Fibroblast of villous mesenchyme (primary cell): Measurements from ENCODE around the gene MEIOSIN. TPM values are rescaled to one million over a fixed set of nuclear protein-coding genes. Genes with fewer than 3 reads are reported as not detected.

ENCODE experiments used
- DNase-seq: peaks from one replicate; pipeline ENCODE4 v3.0.0-alpha.2; 2010; ENCODE audit warnings: low read depth
- H3K4me3 ChIP-seq: 2 replicates; pipeline ENCODE4 v1.5.1; 2011; ENCODE audit warnings: low read depth, mild to moderate bottlenecking, low read length
- total RNA-seq: library from RNA; depleted of rRNA; stranded (reverse); fragments of >200 nt; gene quantifications from 2 replicates; pipeline ENCODE4 v1.2.3, GENCODE V29; 2012
- TF ChIP-seq, protein P1 (sequence below): IDR thresholded peaks from 2 replicates; pipeline ENCODE4 v1.5.1; 2012; ENCODE audit warnings: low read depth, mild to moderate bottlenecking, low read length; ENCODE audit not compliant: insufficient read depth

MEIOSIN gene
- total RNA-seq, 1 donor: not detected

DNA sequence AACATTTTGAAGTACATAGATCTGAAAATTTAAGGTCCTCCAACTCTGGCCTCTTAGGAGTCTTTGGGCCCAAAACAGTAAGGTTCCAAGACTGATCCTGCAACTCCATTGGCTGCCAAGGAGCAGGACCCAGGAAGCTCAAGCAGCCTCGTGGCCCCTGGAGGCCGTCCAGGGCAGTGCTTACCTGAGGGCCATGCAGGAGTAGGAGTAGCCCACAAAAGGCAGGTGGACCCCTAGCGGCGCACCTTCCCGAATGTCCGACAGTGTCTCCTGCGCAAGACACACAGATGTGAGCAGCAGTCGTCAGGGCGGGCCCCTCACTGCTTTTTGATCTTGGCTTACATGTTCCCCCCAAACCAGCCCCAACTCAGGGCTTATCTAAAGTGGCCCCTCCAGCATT, 41.5 kb downstream of the MEIOSIN start:
- no peak for DNase-seq
- H3K4me3 ChIP-seq: no peak overlapping the region
- TF ChIP-seq, protein P1, sequence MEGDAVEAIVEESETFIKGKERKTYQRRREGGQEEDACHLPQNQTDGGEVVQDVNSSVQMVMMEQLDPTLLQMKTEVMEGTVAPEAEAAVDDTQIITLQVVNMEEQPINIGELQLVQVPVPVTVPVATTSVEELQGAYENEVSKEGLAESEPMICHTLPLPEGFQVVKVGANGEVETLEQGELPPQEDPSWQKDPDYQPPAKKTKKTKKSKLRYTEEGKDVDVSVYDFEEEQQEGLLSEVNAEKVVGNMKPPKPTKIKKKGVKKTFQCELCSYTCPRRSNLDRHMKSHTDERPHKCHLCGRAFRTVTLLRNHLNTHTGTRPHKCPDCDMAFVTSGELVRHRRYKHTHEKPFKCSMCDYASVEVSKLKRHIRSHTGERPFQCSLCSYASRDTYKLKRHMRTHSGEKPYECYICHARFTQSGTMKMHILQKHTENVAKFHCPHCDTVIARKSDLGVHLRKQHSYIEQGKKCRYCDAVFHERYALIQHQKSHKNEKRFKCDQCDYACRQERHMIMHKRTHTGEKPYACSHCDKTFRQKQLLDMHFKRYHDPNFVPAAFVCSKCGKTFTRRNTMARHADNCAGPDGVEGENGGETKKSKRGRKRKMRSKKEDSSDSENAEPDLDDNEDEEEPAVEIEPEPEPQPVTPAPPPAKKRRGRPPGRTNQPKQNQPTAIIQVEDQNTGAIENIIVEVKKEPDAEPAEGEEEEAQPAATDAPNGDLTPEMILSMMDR: no peak

DNA sequence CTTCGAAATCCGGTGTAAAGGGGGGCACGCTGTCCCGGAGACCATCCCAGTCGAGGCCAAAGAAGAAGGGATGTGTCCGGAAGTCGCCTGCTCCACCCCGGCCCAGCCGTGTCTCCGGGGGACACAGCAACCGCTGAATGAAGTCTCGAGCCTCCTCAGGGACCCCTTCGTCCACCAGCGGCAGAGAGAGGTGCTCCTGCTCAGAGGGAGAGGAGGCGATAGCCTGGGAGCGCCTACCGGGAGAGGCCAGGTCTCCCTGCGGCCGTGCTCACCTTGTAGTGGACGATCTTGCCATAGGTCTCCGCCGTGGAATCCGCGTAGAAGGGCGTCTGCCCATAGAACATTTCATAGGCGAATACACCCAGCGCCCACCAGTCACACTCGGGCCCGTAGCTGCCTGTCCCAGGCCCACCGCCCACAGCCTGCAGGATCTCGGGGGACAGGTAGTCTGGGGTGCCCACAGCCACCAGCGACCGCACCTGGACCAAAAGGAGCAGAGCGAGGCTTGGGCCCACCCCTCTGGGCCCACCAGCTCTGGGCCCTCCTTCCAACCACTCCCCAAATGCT, 44.2 kb downstream of the MEIOSIN start:
- DNase-seq: no peak
- TF ChIP-seq, protein P1: no peak
- no peak overlapping the region for H3K4me3 ChIP-seq

DNA sequence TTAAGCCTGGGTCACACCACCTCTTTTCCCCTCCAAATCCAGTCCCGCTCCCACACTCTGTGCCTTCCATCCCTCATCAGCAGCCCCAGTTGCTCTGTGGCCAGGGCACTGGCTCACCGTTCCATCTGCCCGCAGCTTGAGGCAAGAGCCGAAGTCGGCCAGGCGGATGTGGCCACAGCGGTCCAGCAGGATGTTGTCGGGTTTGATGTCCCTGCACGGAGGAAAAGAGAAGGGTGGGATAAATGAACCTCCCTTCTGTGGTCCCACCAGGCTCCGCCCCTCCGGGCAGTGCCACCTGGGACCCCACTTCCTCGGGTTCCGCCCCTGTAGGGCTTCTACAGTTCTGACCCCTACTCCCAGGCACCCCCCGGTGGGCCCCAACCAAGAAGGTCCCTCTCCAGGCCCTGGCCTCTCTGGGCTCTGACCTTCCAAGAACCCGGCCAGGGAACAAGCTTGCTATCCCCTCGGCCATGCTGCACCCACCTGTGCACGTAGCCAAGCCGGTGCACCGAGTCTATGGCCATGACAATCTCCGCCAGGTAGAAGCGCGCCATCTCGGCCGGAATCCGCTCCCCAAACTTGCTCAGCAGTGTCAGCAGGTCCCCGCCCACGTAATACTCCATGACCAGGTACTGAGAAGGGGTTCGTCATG, 44.9 kb downstream of the MEIOSIN start:
- no peak overlapping the region for H3K4me3 ChIP-seq
- TF ChIP-seq, protein P1: no peak
- DNase-seq: no peak

DNA sequence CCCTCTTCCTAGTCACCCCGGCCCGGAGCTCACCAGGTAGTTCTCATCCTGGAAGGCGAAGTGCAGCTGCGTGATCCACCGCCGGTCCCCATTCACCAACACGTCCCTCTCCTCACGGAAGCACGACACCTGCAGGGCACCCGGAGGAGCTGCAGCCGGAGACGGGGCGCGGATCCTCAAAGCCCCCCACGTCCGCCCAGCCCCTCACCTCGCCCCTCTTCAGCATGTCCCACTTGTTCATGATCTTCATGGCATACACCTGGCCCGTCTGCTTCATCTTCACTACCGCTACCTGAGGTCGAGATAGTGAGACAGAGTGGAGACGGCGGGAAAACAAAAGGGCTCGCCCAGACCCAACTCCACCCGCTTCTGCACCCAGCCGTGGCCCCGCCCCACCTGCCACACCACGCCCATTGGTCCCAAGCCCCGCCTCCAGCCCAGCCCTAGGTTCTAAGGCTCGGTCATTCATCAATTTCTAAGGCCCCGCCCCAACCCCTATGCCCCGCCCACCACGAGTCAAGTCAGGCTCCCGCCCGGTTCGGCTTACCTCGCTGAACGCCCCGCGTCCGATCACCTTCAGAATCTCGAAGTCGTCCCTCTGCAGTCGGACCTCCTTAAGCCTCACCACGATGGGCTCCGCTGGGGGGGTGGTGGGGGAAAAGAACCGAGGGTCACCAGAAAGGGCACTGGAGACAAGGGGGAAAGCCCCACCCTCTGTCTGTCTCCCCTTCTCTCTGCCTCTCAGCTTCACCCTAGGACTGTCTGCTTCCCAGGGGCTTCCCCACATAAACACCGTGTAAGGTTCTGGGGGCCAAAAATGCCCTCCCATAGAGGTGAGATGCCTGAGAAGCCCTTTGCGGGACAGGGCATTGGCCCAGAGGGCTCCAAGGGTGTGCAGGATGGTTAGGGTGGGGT, 46.2 kb downstream of the MEIOSIN start:
- TF ChIP-seq, protein P1: peak; percentile 32

DNA sequence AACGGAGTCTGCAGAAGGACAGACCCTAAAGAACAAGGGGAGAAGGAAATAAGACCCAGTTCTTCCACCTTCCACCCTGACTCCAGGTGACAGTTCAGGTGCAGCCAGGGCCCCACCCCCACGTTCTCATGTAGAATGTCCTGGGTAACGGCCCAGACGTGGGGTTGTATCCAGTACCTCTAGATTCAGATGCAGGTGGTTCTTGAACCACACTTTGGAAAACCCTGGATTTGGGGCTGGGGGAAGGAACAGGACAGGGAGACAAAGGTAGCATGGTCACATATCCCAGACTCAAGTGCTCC, 46.9 kb downstream of the MEIOSIN start:
- peak overlapping the region; percentile 71 for H3K4me3 ChIP-seq
- TF ChIP-seq, protein P1: no peak
- no peak for DNase-seq

More for the DNA sequence above, 46.2 kb downstream of the MEIOSIN start:
- DNase-seq: peak; percentile 55
- H3K4me3 ChIP-seq: peak overlapping the region; percentile 71

DNA sequence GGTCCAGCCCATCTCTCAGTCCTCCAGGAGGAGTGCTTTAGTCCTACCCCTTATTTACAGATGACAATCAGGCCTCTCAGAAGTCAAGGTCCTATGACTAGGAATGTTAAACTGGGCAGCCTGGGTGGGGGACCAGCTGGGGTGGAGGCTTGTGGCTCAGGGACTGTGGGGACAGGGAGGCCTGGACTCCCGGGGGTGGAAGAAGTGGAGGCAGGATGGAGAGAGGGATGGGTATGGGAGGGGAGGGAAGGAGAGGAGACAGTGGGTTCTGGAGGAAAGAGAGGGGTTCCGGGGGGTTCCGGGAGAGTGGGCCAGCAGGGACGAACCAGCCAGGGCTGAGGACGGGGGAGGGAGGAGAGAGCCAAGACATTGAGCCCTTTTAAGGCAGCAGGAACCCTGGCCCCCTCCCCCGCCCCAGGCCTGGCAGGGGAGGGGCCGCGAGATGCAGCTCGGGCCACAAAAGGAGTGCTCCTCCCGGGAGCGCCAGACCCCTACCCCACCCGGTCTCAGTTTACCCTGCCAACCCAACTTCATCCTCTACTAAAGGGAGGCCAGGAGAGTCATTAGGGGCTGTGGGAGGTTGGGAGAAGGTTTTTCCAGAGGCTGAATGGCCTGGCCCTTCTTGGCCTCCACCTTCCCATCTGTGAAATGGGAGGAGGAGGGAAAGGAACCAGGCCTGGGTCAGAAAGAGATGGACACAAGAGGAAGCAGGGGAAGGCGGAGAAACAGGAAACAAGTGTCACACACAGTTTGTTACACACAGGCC, 47.4 kb downstream of the MEIOSIN start:
- TF ChIP-seq, protein P1: no peak
- H3K4me3 ChIP-seq: peak overlapping the region; percentile 71
- no peak for DNase-seq
